PC-3 (cell line): ENCODE data around the gene DECR2. TPM values are rescaled to one million over a fixed set of nuclear protein-coding genes. Genes with fewer than 3 reads are reported as not detected.

Experiments
- ATAC-seq: fragments of 200-7000 bp; cut with Tn5 transposase; 2 replicates; pipeline ENCODE4 v1.9.1; 2020; ENCODE audit warnings: mild to moderate bottlenecking, moderate library complexity
- BruUV-seq: library from RNA; stranded (reverse); fragments of 400-500 nt; replicated peaks from 2 replicates; lab custom pipeline; 2021; lab: Mats Ljungman, UMichigan
- CTCF ChIA-PET: fragments of 300-600 bp; sonication (Branson Sonifier 250); formaldehyde crosslinking; loops from one replicate; lab custom pipeline; 2022; ENCODE audit warnings: antibody characterized with exemption; lab: Charles Lee
- POLR2A ChIA-PET: fragments of 300-600 bp; sonication (Branson Sonifier 250); formaldehyde crosslinking; loops from one replicate; lab custom pipeline; 2022; ENCODE audit warnings: antibody characterized with exemption; ENCODE audit not compliant: unreplicated experiment; lab: Charles Lee
- DNase-seq: peaks from one replicate; pipeline ENCODE4 v3.0.0-alpha.2; 2015
- H2AFZ ChIP-seq: fragments of 300-600 bp; sonication (generic); 2 replicates; pipeline ENCODE4 v1.6.0; 2016; ENCODE audit warnings: antibody characterized with exemption, low read length
- H3F3A ChIP-seq: fragments of 300-600 bp; sonication (generic); one replicate; pipeline ENCODE4 v1.6.0; 2017; ENCODE audit warnings: antibody characterized with exemption, low read length, control low read depth, mild to moderate bottlenecking; ENCODE audit not compliant: unreplicated experiment
- H3K27ac ChIP-seq: fragments of 300-600 bp; sonication (generic); 2 replicates; pipeline ENCODE4 v1.5.1; 2016; ENCODE audit warnings: mild to moderate bottlenecking, low read length
- H3K27me3 ChIP-seq: fragments of 300-600 bp; sonication (generic); 2 replicates; pipeline ENCODE4 v1.6.1; 2016; ENCODE audit warnings: low read length, mixed read lengths
- H3K36me3 ChIP-seq: fragments of 300-600 bp; sonication (generic); 2 replicates; pipeline ENCODE4 v1.6.1; 2016; ENCODE audit warnings: low read depth, mixed run types, low read length, mixed read lengths
- H3K4me1 ChIP-seq: fragments of 300-600 bp; sonication (generic); 2 replicates; pipeline ENCODE4 v1.5.1; 2016; ENCODE audit warnings: low read length; ENCODE audit not compliant: insufficient read depth
- H3K4me2 ChIP-seq: fragments of 300-600 bp; sonication (generic); 2 replicates; pipeline ENCODE4 v1.6.0; 2016; ENCODE audit warnings: low read length
- H3K4me3 ChIP-seq: fragments of 300-600 bp; sonication (generic); 2 replicates; pipeline ENCODE4 v1.5.1; 2016; ENCODE audit warnings: mild to moderate bottlenecking, low read length, mixed read lengths
- H3K79me2 ChIP-seq: fragments of 300-600 bp; sonication (generic); 2 replicates; pipeline ENCODE4 v1.6.1; 2017; ENCODE audit warnings: low read length, mixed read lengths
- H3K9ac ChIP-seq: fragments of 300-600 bp; sonication (generic); 2 replicates; pipeline ENCODE4 v1.6.0; 2016; ENCODE audit warnings: mild to moderate bottlenecking, low read length
- H3K9me2 ChIP-seq: fragments of 300-600 bp; sonication (generic); replicated peaks from 2 replicates; pipeline ENCODE4 v1.6.1; 2016; ENCODE audit warnings: mixed run types, low read length, mixed read lengths
- H3K9me3 ChIP-seq: fragments of 300-600 bp; sonication (generic); 2 replicates; pipeline ENCODE4 v1.6.1; 2016; ENCODE audit warnings: low read length, mixed read lengths
- H4K20me1 ChIP-seq: fragments of 300-600 bp; sonication (generic); 2 replicates; pipeline ENCODE4 v1.6.1; 2016; ENCODE audit warnings: low read length, mixed read lengths
- CTCF ChIP-seq: fragments of 300-600 bp; sonication (generic); conservative IDR thresholded peaks from 2 replicates; pipeline ENCODE4 v1.5.1; 2017; ENCODE audit warnings: antibody characterized with exemption, low read depth, mild to moderate bottlenecking, low read length
- EZH2 ChIP-seq: fragments of 300-600 bp; sonication (generic); IDR thresholded peaks from one replicate; pipeline ENCODE4 v1.6.1; 2017; ENCODE audit warnings: antibody characterized with exemption, mild to moderate bottlenecking, low read length; ENCODE audit not compliant: unreplicated experiment
- EZH2phosphoT487 ChIP-seq: fragments of 300-600 bp; sonication (generic); IDR thresholded peaks from 2 replicates; pipeline ENCODE4 v1.6.1; 2018; ENCODE audit warnings: mild to moderate bottlenecking, antibody characterized with exemption, low read length, borderline replicate concordance
- intact Hi-C: fragments of 100-400 bp; cut with micrococcal nuclease; formaldehyde crosslinking; loops from 2 replicates; pipeline ENCODE4 v1.9.0; 2023
- total RNA-seq: library from RNA; depleted of rRNA; stranded (reverse); fragments of >200 nt; gene quantifications from 2 replicates; pipeline ENCODE4 v1.2.3, GENCODE V29; 2014

Gene DECR2
- total RNA-seq, 1 experiment from 2014 or later, result 19.8 TPM

DNA sequence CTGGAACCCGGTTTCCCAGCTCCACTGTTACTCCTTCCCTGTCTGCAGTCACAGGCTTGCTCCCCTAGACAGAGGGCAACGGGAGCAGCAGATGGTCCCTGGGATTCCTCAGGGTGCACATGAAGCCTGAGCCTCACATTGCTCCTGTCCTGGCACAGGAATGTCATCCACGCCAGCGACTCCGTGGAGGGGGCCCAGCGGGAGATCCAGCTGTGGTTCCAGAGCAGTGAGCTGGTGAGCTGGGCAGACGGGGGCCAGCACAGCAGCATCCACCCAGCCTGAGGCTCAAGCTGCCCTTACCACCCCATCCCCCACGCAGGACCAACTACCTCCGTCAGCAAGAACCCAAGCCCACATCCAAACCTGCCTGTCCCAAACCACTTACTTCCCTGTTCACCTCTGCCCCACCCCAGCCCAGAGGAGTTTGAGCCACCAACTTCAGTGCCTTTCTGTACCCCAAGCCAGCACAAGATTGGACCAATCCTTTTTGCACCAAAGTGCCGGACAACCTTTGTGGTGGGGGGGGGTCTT, 1.6 kb upstream of the DECR2 start:
- no peak overlapping the region for H2AFZ ChIP-seq
- H3K4me2 ChIP-seq, result peak overlapping the region; percentile 93
- POLR2A ChIA-PET, result no interaction called here
- H3K9ac ChIP-seq, result peak overlapping the region; percentile 81; the same call in 1 of the 2 replicates
- no peaks in the 10 kb centered on the region for H4K20me1 ChIP-seq
- ATAC-seq (no peak), DNase-seq (no peak)
- TF ChIP-seq CTCF (no peak), EZH2phosphoT487 (no peak), EZH2 (no peak)
- H3K4me3 ChIP-seq, result peak overlapping the region; percentile 74
- no peak overlapping the region for H3K27ac ChIP-seq
- intact Hi-C loops, result no loop called here
- no peaks in the 10 kb centered on the region for H3K9me2 ChIP-seq
- H3K36me3 ChIP-seq, result no peaks in the 10 kb centered on the region
- CTCF ChIA-PET, result no interaction called here
- BruUV-seq, result TSS peak; percentile 11
- peaks cover 6% of the 10 kb centered on the region for H3K4me1 ChIP-seq
- H3K79me2 ChIP-seq, result peaks cover 14% of the 10 kb centered on the region
- H3K27me3 ChIP-seq, result no peaks in the 10 kb centered on the region
- no peaks in the 10 kb centered on the region for H3K9me3 ChIP-seq
- no peaks in the 10 kb centered on the region for H3F3A ChIP-seq

- DNase-seq (no peak), ATAC-seq (no peak)
- Histone ChIP-seq H3F3A (no peaks in the 10 kb centered on the region), H3K79me2 (peaks cover 14% of the 10 kb centered on the region), H3K9me2 (no peaks in the 10 kb centered on the region), H3K9ac (no peak overlapping the region), H3K4me1 (peaks cover 6% of the 10 kb centered on the region; the same call in 1 of the 2 replicates), H4K20me1 (no peaks in the 10 kb centered on the region), H2AFZ (no peak overlapping the region), H3K4me2 (no peak overlapping the region), H3K27me3 (no peaks in the 10 kb centered on the region), H3K9me3 (no peaks in the 10 kb centered on the region), H3K4me3 (no peak overlapping the region), H3K27ac (no peak overlapping the region), H3K36me3 (no peaks in the 10 kb centered on the region)
- ChIA-PET CTCF (no interaction called here), POLR2A (no interaction called here)
- BruUV-seq, result no TSS peak
- no peak for TF ChIP-seq CTCF
- TF ChIP-seq EZH2phosphoT487, result no peak
- TF ChIP-seq EZH2, result no peak
- intact Hi-C loops, result no loop called here
Measured at GRCh38 chr16:404971-405486, 3.3 kb downstream of the DECR2 start.
